ENCODE measurements around the gene STAC.

The STAC gene

GRCh38 chr3:36373666-36374065, 6.6 kb upstream of the STAC start:
- Histone ChIP-seq H3K4me1 (ENCODE audit: control insufficient read depth, insufficient read depth, low read length) (no peaks in the 10 kb centered on the region), H3K27ac (ENCODE audit: low read length) (no peak overlapping the region), H3K4me3 (ENCODE audit: low read length) (no peak overlapping the region), H3K27me3 (ENCODE audit: control insufficient read depth, insufficient read depth, low read length) (no peaks in the 10 kb centered on the region), H3K36me3 (ENCODE audit: control insufficient read depth, insufficient read depth, low read length) (no peaks in the 10 kb centered on the region), H3K9me3 (ENCODE audit: control insufficient read depth, insufficient read depth, low read length) (no peaks in the 10 kb centered on the region)
- WGBS (ENCODE audit: insufficient coverage, insufficient read length): no CpG with 5 or more reads among the region's 3 CpGs
- no peak for DNase-seq (ENCODE audit: low read depth, low spot score)

- Histone ChIP-seq H3K4me1 (ENCODE audit: control insufficient read depth, insufficient read depth, low read length) (no peaks in the 10 kb centered on the region; the same call in 1 of the 2 replicates), H3K4me3 (ENCODE audit: low read length) (peak overlapping the region; percentile 95; the same call in 1 of the 2 replicates), H3K27ac (ENCODE audit: low read length) (no peak overlapping the region), H3K27me3 (ENCODE audit: control insufficient read depth, insufficient read depth, low read length) (no peaks in the 10 kb centered on the region), H3K9me3 (ENCODE audit: control insufficient read depth, insufficient read depth, low read length) (no peaks in the 10 kb centered on the region), H3K36me3 (ENCODE audit: control insufficient read depth, insufficient read depth, low read length) (no peaks in the 10 kb centered on the region)
- DNase-seq (ENCODE audit: low read depth, low spot score): no peak
- no CpG with 5 or more reads among the region's 8 CpGs for WGBS (ENCODE audit: insufficient coverage, insufficient read length)
Observed at GRCh38 chr3:36379872-36380220, 458 bp upstream of the STAC start.

DNA sequence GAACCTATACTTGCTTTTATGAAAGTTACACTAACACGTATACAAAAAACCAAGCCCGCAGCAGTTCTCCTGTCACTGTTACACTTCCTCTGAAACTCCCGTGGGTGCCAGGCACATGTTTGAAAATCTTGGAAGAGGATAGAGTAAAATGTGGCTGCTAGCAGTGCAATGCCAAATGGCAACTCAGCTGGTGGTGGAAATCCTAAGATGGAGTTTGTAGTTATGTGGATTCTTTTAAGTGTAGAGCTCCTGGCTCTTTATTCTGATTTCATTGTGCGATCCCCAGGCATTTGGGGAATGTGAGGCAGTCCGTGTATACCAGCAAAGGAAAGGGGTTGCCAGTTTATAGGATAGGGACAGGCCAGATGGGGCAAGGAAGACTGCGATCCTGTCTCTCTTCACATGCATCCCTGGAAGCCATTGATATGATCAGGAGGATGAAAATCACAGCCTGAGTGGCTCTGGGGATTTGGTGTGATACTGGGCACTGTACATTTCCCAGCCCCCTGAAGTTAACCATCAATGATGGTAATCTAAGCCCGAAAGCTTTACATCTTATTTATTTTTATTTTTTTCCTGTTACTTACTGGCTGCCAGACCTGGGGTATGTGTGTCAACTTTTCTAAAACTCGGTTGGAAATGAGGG, 1.1 kb downstream of the STAC start:
- H3K27me3 ChIP-seq (ENCODE audit: control insufficient read depth, insufficient read depth, low read length): no peaks in the 10 kb centered on the region
- H3K27ac ChIP-seq (ENCODE audit: low read length): no peak overlapping the region
- H3K4me1 ChIP-seq (ENCODE audit: control insufficient read depth, insufficient read depth, low read length): no peaks in the 10 kb centered on the region; the same call in 1 of the 2 replicates
- WGBS (ENCODE audit: insufficient coverage, insufficient read length): no CpG with 5 or more reads among the region's 8 CpGs
- peak overlapping the region; percentile 95; the same call in 1 of the 2 replicates for H3K4me3 ChIP-seq (ENCODE audit: low read length)
- no peak for DNase-seq (ENCODE audit: low read depth, low spot score)
- no peaks in the 10 kb centered on the region for H3K9me3 ChIP-seq (ENCODE audit: control insufficient read depth, insufficient read depth, low read length)
- H3K36me3 ChIP-seq (ENCODE audit: control insufficient read depth, insufficient read depth, low read length): no peaks in the 10 kb centered on the region

- Histone ChIP-seq H3K36me3 (ENCODE audit: control insufficient read depth, insufficient read depth, low read length) (no peaks in the 10 kb centered on the region), H3K27ac (ENCODE audit: low read length) (no peak overlapping the region), H3K27me3 (ENCODE audit: control insufficient read depth, insufficient read depth, low read length) (no peaks in the 10 kb centered on the region), H3K4me3 (ENCODE audit: low read length) (no peak overlapping the region), H3K9me3 (ENCODE audit: control insufficient read depth, insufficient read depth, low read length) (no peaks in the 10 kb centered on the region), H3K4me1 (ENCODE audit: control insufficient read depth, insufficient read depth, low read length) (no peaks in the 10 kb centered on the region)
- no CpG with 5 or more reads among the region's 1 CpG for WGBS (ENCODE audit: insufficient coverage, insufficient read length)
- no peak for DNase-seq (ENCODE audit: low read depth, low spot score)
Observed at GRCh38 chr3:36393563-36393962, 13.3 kb downstream of the STAC start.

DNA sequence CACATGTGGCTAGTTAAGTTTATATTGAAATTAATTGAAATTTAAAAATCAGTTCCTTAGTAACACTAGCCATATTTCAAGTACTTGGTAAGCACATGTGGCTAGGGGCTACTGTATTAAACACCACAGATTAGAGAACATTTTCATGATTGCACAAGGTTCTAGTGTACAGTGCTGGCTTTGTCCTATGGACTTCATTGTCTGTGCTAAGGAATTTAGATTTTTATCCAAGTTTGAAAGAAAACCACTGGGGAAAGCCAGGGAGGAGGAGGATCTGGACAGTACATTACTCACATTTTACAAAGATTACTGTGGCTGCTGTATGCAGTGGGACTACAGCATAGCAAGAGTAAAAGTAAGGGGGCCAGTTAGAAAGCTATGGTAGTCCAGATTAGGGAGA, 13.9 kb downstream of the STAC start:
- Histone ChIP-seq H3K27ac (ENCODE audit: low read length) (no peak overlapping the region), H3K4me3 (ENCODE audit: low read length) (no peak overlapping the region), H3K27me3 (ENCODE audit: control insufficient read depth, insufficient read depth, low read length) (no peaks in the 10 kb centered on the region), H3K36me3 (ENCODE audit: control insufficient read depth, insufficient read depth, low read length) (no peaks in the 10 kb centered on the region), H3K4me1 (ENCODE audit: control insufficient read depth, insufficient read depth, low read length) (no peaks in the 10 kb centered on the region), H3K9me3 (ENCODE audit: control insufficient read depth, insufficient read depth, low read length) (no peaks in the 10 kb centered on the region)
- DNase-seq (ENCODE audit: low read depth, low spot score): no peak

DNA sequence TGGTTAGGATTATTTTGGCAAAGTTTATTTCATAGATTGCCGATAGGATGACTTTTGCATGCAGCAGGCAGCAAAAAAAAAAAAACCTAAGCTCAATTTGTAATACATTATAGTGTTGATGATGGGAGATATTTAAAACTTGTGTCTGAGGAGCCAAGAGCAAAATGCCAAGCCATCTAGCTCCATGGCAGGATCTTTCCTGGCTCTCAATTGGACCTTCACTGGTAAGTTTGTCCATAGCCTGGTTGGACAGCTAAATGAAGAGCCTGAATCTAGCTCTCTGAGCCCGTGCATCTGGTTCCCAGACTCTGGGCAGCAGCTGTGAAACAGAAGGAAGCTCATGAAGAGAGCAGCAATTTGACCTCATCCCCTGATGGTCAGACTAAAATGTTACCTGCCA, 17.5 kb downstream of the STAC start:
- Histone ChIP-seq H3K4me3 (ENCODE audit: low read length) (no peak overlapping the region), H3K27ac (ENCODE audit: low read length) (no peak overlapping the region), H3K9me3 (ENCODE audit: control insufficient read depth, insufficient read depth, low read length) (no peaks in the 10 kb centered on the region), H3K4me1 (ENCODE audit: control insufficient read depth, insufficient read depth, low read length) (no peaks in the 10 kb centered on the region), H3K36me3 (ENCODE audit: control insufficient read depth, insufficient read depth, low read length) (no peaks in the 10 kb centered on the region), H3K27me3 (ENCODE audit: control insufficient read depth, insufficient read depth, low read length) (no peaks in the 10 kb centered on the region)
- WGBS (ENCODE audit: insufficient coverage, insufficient read length): no CpG with 5 or more reads among the region's 2 CpGs
- DNase-seq (ENCODE audit: low read depth, low spot score): no peak

- no CpG with 5 or more reads among the region's 5 CpGs for WGBS (ENCODE audit: insufficient coverage, insufficient read length)
- H3K9me3 ChIP-seq (ENCODE audit: control insufficient read depth, insufficient read depth, low read length): no peaks in the 10 kb centered on the region
- no peak overlapping the region for H3K27ac ChIP-seq (ENCODE audit: low read length)
- no peak overlapping the region for H3K4me3 ChIP-seq (ENCODE audit: low read length)
- H3K36me3 ChIP-seq (ENCODE audit: control insufficient read depth, insufficient read depth, low read length): no peaks in the 10 kb centered on the region
- no peaks in the 10 kb centered on the region for H3K4me1 ChIP-seq (ENCODE audit: control insufficient read depth, insufficient read depth, low read length)
- no peak for DNase-seq (ENCODE audit: low read depth, low spot score)
- no peaks in the 10 kb centered on the region for H3K27me3 ChIP-seq (ENCODE audit: control insufficient read depth, insufficient read depth, low read length)
Observed at GRCh38 chr3:36399933-36400332, 19.6 kb downstream of the STAC start.

DNA sequence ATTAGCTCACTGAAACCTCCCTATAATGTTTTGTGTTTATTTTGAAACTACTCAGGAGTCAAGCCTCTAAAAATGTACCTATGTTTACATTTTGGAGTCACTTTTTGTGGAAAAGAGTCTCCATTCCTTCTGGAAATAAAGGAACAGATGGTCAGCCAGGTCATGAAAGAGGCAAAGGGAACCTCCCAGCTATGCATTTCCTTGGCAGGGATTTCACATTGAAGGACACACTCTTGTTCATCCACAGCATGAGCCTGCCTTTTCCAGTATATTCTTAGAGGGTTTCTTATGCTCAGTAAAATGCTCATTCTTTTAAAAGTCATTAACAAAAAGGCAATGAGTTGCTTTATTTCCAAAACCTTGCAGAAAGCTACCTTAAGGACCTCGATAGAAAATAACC, 20.8 kb downstream of the STAC start:
- H3K36me3 ChIP-seq (ENCODE audit: control insufficient read depth, insufficient read depth, low read length): no peaks in the 10 kb centered on the region
- no peaks in the 10 kb centered on the region for H3K27me3 ChIP-seq (ENCODE audit: control insufficient read depth, insufficient read depth, low read length)
- no CpG with 5 or more reads among the region's 1 CpG for WGBS (ENCODE audit: insufficient coverage, insufficient read length)
- no peaks in the 10 kb centered on the region for H3K9me3 ChIP-seq (ENCODE audit: control insufficient read depth, insufficient read depth, low read length)
- no peak for DNase-seq (ENCODE audit: low read depth, low spot score)
- H3K4me1 ChIP-seq (ENCODE audit: control insufficient read depth, insufficient read depth, low read length): no peaks in the 10 kb centered on the region
- H3K27ac ChIP-seq (ENCODE audit: low read length): no peak overlapping the region
- H3K4me3 ChIP-seq (ENCODE audit: low read length): no peak overlapping the region

- no peak overlapping the region for H3K4me3 ChIP-seq (ENCODE audit: low read length)
- no peaks in the 10 kb centered on the region for H3K9me3 ChIP-seq (ENCODE audit: control insufficient read depth, insufficient read depth, low read length)
- no peak overlapping the region for H3K27ac ChIP-seq (ENCODE audit: low read length)
- no peaks in the 10 kb centered on the region for H3K27me3 ChIP-seq (ENCODE audit: control insufficient read depth, insufficient read depth, low read length)
- H3K36me3 ChIP-seq (ENCODE audit: control insufficient read depth, insufficient read depth, low read length): no peaks in the 10 kb centered on the region
- no peak for DNase-seq (ENCODE audit: low read depth, low spot score)
- no peaks in the 10 kb centered on the region for H3K4me1 ChIP-seq (ENCODE audit: control insufficient read depth, insufficient read depth, low read length)
Observed at GRCh38 chr3:36403661-36404060, 23.4 kb downstream of the STAC start.

GRCh38 chr3:36405190-36405589, 24.9 kb downstream of the STAC start:
- Histone ChIP-seq H3K36me3 (ENCODE audit: control insufficient read depth, insufficient read depth, low read length) (no peaks in the 10 kb centered on the region), H3K27me3 (ENCODE audit: control insufficient read depth, insufficient read depth, low read length) (no peaks in the 10 kb centered on the region), H3K4me3 (ENCODE audit: low read length) (no peak overlapping the region), H3K4me1 (ENCODE audit: control insufficient read depth, insufficient read depth, low read length) (no peaks in the 10 kb centered on the region), H3K9me3 (ENCODE audit: control insufficient read depth, insufficient read depth, low read length) (no peaks in the 10 kb centered on the region), H3K27ac (ENCODE audit: low read length) (no peak overlapping the region)
- DNase-seq (ENCODE audit: low read depth, low spot score): no peak
- WGBS (ENCODE audit: insufficient coverage, insufficient read length): no CpG with 5 or more reads among the region's 4 CpGs

DNA sequence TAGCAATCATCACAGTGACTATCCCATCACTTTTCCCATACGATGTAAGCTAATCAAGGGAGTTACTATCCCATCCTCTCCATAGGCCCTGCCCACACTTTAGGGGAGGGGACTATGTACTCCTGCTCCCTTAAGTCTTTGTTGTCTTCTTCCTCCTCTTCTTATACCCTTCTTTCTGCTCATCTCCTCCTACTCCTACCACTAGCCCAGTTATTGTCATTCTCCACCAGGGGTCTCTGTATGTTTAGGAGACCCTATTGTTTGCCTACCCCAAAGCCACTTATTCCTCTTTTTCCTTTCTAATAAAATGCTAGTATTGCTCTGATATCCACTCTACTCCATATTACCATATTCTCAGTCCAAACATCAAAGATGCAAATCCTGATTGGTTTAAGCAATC, 27.8 kb downstream of the STAC start:
- Histone ChIP-seq H3K36me3 (ENCODE audit: control insufficient read depth, insufficient read depth, low read length) (no peaks in the 10 kb centered on the region), H3K9me3 (ENCODE audit: control insufficient read depth, insufficient read depth, low read length) (no peaks in the 10 kb centered on the region), H3K4me1 (ENCODE audit: control insufficient read depth, insufficient read depth, low read length) (no peaks in the 10 kb centered on the region), H3K27me3 (ENCODE audit: control insufficient read depth, insufficient read depth, low read length) (no peaks in the 10 kb centered on the region), H3K27ac (ENCODE audit: low read length) (no peak overlapping the region), H3K4me3 (ENCODE audit: low read length) (no peak overlapping the region)
- WGBS (ENCODE audit: insufficient coverage, insufficient read length): no CpG with 5 or more reads among the region's 1 CpG
- DNase-seq (ENCODE audit: low read depth, low spot score): no peak

Data from iPS DF 6.9 (cell line).